HepG2 (cell line): ENCODE data around the gene AKAP8. TPM values are rescaled to one million over a fixed set of nuclear protein-coding genes. Genes with fewer than 3 reads are reported as not detected.

Source experiments
- ATAC-seq: fragments of 200-7000 bp; cut with Tn5 transposase; 3 replicates; pipeline ENCODE4 v1.9.1; 2020; ENCODE audit warnings: mild to moderate bottlenecking, moderate library complexity
- BruUV-seq: library from RNA; stranded (reverse); fragments of 400-500 nt; replicated peaks from 2 replicates; lab custom pipeline; 2021; lab: Mats Ljungman, UMichigan
- CTCF ChIA-PET: fragments of 300-600 bp; formaldehyde crosslinking; extraction: SDS; loops from one replicate; lab custom pipeline; 2021; ENCODE audit warnings: low total read pairs, inconsistent platforms, low intra/inter-chr PET ratio; lab: Yijun Ruan, JAX
- POLR2A ChIA-PET: fragments of 350-600 bp; sonication (Branson Sonifier 250); formaldehyde crosslinking; loops from one replicate; lab custom pipeline; 2020; ENCODE audit warnings: antibody characterized with exemption, inconsistent platforms; lab: Yijun Ruan, JAX
- DNase-seq: peaks from one replicate; pipeline ENCODE4 v3.0.0-alpha.2; 2015; ENCODE audit warnings: low spot score
- FAIRE-seq: peaks from 3 replicates; lab custom pipeline; 2011; peaks lifted over from hg19 to GRCh38; lab: Jason Lieb, UNC
- H2AFZ ChIP-seq: one replicate; pipeline ENCODE4 v1.6.1; 2011; ENCODE audit warnings: low read length, inconsistent platforms
- H3K27ac ChIP-seq: fragments of 300-600 bp; 3 replicates; pipeline ENCODE4 v1.8.0; 2011; ENCODE audit warnings: mixed run types, mild to moderate bottlenecking, mixed read lengths, low read length, inconsistent platforms; ENCODE audit not compliant: insufficient read depth; ENCODE audit errors: extremely low read length
- H3K27me3 ChIP-seq, 2 experiments: fragments of 200-600 bp in 1 of 2; 2 replicates in 1 of 2; 3 replicates in 1 of 2; pipeline versions ENCODE4 v1.6.0 to v1.8.0; 2011; ENCODE audit warnings: low read length in 2 of 2, mild to moderate bottlenecking in 2 of 2, moderate library complexity in 2 of 2, inconsistent platforms in 1 of 2; ENCODE audit not compliant: insufficient read depth in 2 of 2, control insufficient read depth in 1 of 2
- H3K36me3 ChIP-seq, 2 experiments: fragments of 200-600 bp in 1 of 2; replicated peaks in 1 of 2; 2 replicates in 1 of 2; 3 replicates in 1 of 2; pipeline versions ENCODE4 v1.5.1 to v1.8.0; 2011; ENCODE audit warnings: low read length in 2 of 2, inconsistent platforms in 1 of 2; ENCODE audit not compliant: insufficient read depth in 2 of 2, control insufficient read depth in 1 of 2
- H3K4me1 ChIP-seq: 2 replicates; pipeline ENCODE4 v1.5.1; 2012; ENCODE audit warnings: low read length, inconsistent platforms; ENCODE audit not compliant: insufficient read depth
- H3K4me2 ChIP-seq: 2 replicates; pipeline ENCODE4 v1.6.0; 2011; ENCODE audit warnings: low read depth, low read length, inconsistent platforms
- H3K4me3 ChIP-seq, 3 experiments: fragments of 200-600 bp in 1 of 3; sonication (generic), shearing (Covaris generic) in 1 of 3; replicated peaks in 1 of 3; 2 replicates each; pipeline ENCODE4 v1.5.1; 2011 to 2016; ENCODE audit warnings: low read length in 3 of 3, inconsistent platforms in 2 of 3, low read depth in 2 of 3, mild to moderate bottlenecking in 2 of 3, control low read depth in 1 of 3, mixed read lengths in 1 of 3; ENCODE audit not compliant: insufficient read depth in 1 of 3
- H3K79me2 ChIP-seq: one replicate; pipeline ENCODE4 v1.6.1; 2011; ENCODE audit warnings: low read length, inconsistent platforms; ENCODE audit not compliant: insufficient read depth
- H3K9ac ChIP-seq: 2 replicates; pipeline ENCODE4 v1.6.0; 2011; ENCODE audit warnings: mild to moderate bottlenecking, low read depth, low read length, inconsistent platforms; ENCODE audit not compliant: insufficient read depth
- H3K9me3 ChIP-seq: 2 replicates; pipeline ENCODE4 v1.5.1; 2012; ENCODE audit warnings: mild to moderate bottlenecking, low read length
- H4K20me1 ChIP-seq: 2 replicates; pipeline ENCODE4 v1.6.0; 2011; ENCODE audit warnings: inconsistent platforms, mild to moderate bottlenecking, low read length, moderate library complexity; ENCODE audit not compliant: insufficient read depth
- HNF4A ChIP-seq: sonication (generic); formaldehyde crosslinking; IDR thresholded peaks from 2 replicates; pipeline ENCODE4 v1.4.0; 2020; ENCODE audit warnings: missing genetic modification reagents
- KDM4B ChIP-seq: sonication (generic); formaldehyde crosslinking; IDR thresholded peaks from 2 replicates; pipeline ENCODE4 v1.4.0; 2020; ENCODE audit warnings: missing genetic modification reagents
- NPAS2 ChIP-seq: sonication (generic); formaldehyde crosslinking; IDR thresholded peaks from 2 replicates; pipeline ENCODE4 v1.8.0; 2022; ENCODE audit warnings: mild to moderate bottlenecking, missing genetic modification reagents, borderline replicate concordance
- RARA ChIP-seq: IDR thresholded peaks from 2 replicates; pipeline ENCODE4 v1.6.1; 2016; ENCODE audit warnings: missing genetic modification reagents, missing compliant biosample characterization
- ZMYM2 ChIP-seq: sonication (generic); formaldehyde crosslinking; IDR thresholded peaks from 2 replicates; pipeline ENCODE4 v1.8.0; 2022; ENCODE audit warnings: mild to moderate bottlenecking, missing genetic modification reagents
- ZNF121 ChIP-seq: sonication (generic); formaldehyde crosslinking; IDR thresholded peaks from 2 replicates; pipeline ENCODE4 v1.5.0; 2020; ENCODE audit warnings: mild to moderate bottlenecking, missing genetic modification reagents
- ZNF773 ChIP-seq: sonication (generic); formaldehyde crosslinking; IDR thresholded peaks from 2 replicates; pipeline ENCODE4 v1.4.0; 2020; ENCODE audit warnings: missing genetic modification reagents, borderline replicate concordance
- ZNF800 ChIP-seq: sonication (generic); formaldehyde crosslinking; IDR thresholded peaks from 2 replicates; pipeline ENCODE4 v1.4.0; 2020; ENCODE audit warnings: missing genetic modification reagents
- WGBS: methylation state at CpG from one replicate; pipeline ENCODE4 v1.1.6; 2017; ENCODE audit warnings: low lambda C conversion rate; 5-methylcytosine and 5-hydroxymethylcytosine counted together
- in situ Hi-C: cut with HindIII; loops from 2 replicates; pipeline ENCODE4 v1.10.0; 2017; ENCODE audit warnings: low pct_unique_long_range_greater_than_20kb; ENCODE audit not compliant: extremely low pct_ligation_motif_present
- intact Hi-C: fragments of 100-400 bp; cut with micrococcal nuclease; formaldehyde crosslinking; loops from one replicate; pipeline ENCODE4 v1.10.0; 2022; ENCODE audit not compliant: unreplicated experiment
- polyA plus RNA-seq, 8 experiments: library from polyadenylated mRNA; depleted of rRNA in 3 of 8; stranded (reverse) in 7 of 8; unstranded in 1 of 8; fragments of >200 nt; fragmentation: Illumina TruSeq in 4 of 8; extraction: Trizol in 4 of 8; gene quantifications; 2 replicates each; pipeline versions ENCODE4 v1.2.1 to v1.2.3, GENCODE V29; 2011 to 2016; ENCODE audit warnings: low read depth in 4 of 8, missing spikeins in 1 of 8, mixed read lengths in 1 of 8; ENCODE audit not compliant: insufficient read depth in 1 of 8
- total RNA-seq, 5 experiments: library from RNA; depleted of rRNA; stranded (reverse); fragments of >200 nt; fragmentation: Illumina TruSeq; extraction: Trizol; gene quantifications; 2 replicates each; pipeline ENCODE4 v1.2.3, GENCODE V29; 2016; ENCODE audit warnings: low read depth in 1 of 5

AKAP8 gene
- total and polyA plus RNA-seq, 2 of the 13 experiments (the other 11 are each of a cell fraction or from before 2014, with no cell fraction given) = 15.9 to 22.1 TPM

DNA sequence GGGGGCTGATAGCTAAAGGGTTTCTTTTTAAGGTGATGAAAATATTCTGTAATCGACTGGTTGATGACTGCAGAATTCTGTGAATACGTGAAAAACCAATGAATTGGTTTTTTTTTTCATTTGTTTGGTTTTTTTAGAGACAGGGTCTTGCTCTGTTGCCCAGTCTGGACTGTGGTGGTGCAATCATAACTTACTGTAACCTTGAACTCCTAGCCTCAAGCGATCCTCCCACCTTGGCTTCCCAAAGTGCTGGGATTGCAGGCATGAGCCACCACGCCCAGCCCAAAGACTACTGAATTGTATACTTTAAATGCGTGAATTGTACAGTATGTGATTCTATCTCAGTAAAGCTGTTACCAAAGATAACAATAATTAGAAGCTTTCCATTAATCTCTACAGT, 14.8 kb upstream of the AKAP8 start:
- H3K27me3 ChIP-seq = no peaks in the 10 kb centered on the region
- FAIRE-seq (no peak), DNase-seq (no peak), ATAC-seq (no peak)
- TF ChIP-seq HNF4A (CRISPR knock-in tag) = peak; percentile 37; the same call in 1 of the 2 replicates
- TF ChIP-seq ZNF773 (CRISPR knock-in tag) = no peak
- no peak for TF ChIP-seq KDM4B
- TF ChIP-seq ZNF800 (CRISPR knock-in tag) = no peak
- TF ChIP-seq NPAS2 (CRISPR knock-in tag) = no peak
- TF ChIP-seq RARA (CRISPR knock-in tag) = 0 out of 2 replicates have a peak, but pooled peaks have one; percentile 12
- TF ChIP-seq ZMYM2 = 0 out of 2 replicates have a peak, but pooled peaks have one; percentile 17
- peak; percentile 97 for TF ChIP-seq ZNF121 (CRISPR knock-in tag)
- intact Hi-C loops (no loop called here), in situ Hi-C loops (no loop called here)
- H3K9ac ChIP-seq = no peak overlapping the region
- no peaks in the 10 kb centered on the region for H3K9me3 ChIP-seq
- 87% methylated on average over 5 of the region's 5 CpGs for WGBS
- no peak overlapping the region for H3K4me2 ChIP-seq
- no peaks in the 10 kb centered on the region for H3K4me1 ChIP-seq
- H3K27ac ChIP-seq = no peak overlapping the region
- BruUV-seq = no TSS peak
- H3K36me3 ChIP-seq = peaks cover 28 to 65% of the 10 kb centered on the region in 2 experiments
- ChIA-PET CTCF (no interaction called here), POLR2A (interaction anchor here (1.1 kb wide), 1 partner anchor 24 kb away, joined by 4 read pairs; the partner anchor contains the start of gene AKAP8L)
- no peaks in the 10 kb centered on the region; the same call in 1 of the 2 replicates for H4K20me1 ChIP-seq
- no peak overlapping the region for H3K4me3 ChIP-seq
- H3K79me2 ChIP-seq = peaks cover 14% of the 10 kb centered on the region
- no peak overlapping the region for H2AFZ ChIP-seq
